Activated T-cell treated with anti-CD3 and anti-CD28 coated beads for 48 hours (primary cell): Measurements from ENCODE around the gene FABP1.

Experiments used
- DNase-seq: peaks from one replicate; pipeline ENCODE4 v3.0.0-alpha.2; 2020; ENCODE audit warnings: low read depth

Gene FABP1

GRCh38 chr2:88078643-88079172 lies 49.2 kb downstream of the FABP1 start:
- DNase-seq, result no peak

DNA sequence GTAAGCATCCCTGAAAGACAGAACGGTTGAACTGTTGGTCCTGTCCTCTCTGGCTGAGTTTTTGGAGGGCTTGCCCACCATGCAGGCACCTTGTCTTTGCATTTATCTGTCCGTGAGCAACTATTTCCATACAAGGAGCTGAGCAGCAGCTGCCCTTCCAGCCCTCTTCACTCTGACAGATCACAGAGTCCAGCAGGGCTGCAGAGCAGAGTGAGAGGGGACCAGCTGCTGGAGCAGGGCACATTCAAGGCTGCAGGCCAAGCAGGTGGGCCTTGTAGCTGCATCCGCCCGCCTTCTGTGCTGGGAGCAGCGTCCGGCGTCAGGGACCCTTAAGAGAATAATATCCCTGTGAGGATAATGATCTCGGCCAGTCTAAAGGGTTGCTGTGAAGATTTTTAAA lies 50.8 kb downstream of the FABP1 start:
- no peak for DNase-seq

- no peak for DNase-seq
Observed at GRCh38 chr2:88074854-88075292, 53.0 kb downstream of the FABP1 start.

GRCh38 chr2:88074150-88074549 lies 53.7 kb downstream of the FABP1 start:
- DNase-seq, result no peak
